Uterus (tissue), 4 donors: ENCODE results near the gene RTL1. TPM values are rescaled to one million over a fixed set of nuclear protein-coding genes. Genes with fewer than 3 reads are reported as not detected.

Experiments
- DNase-seq, 2 donors: peaks; one replicate each; pipeline ENCODE4 v3.0.0-alpha.2; 2019 to 2020
- H3K27ac ChIP-seq, 2 donors: fragments of 200-600 bp; sonication (generic); 1 replicate in 1 of 2; 2 replicates in 1 of 2; pipeline ENCODE4 v1.5.1; 2016 to 2018
- H3K27me3 ChIP-seq, 2 donors: fragments of 200-600 bp; sonication (generic); one replicate each; pipeline ENCODE4 v1.5.1; 2018 to 2019; ENCODE audit warnings: control low read depth in 1 of 2
- H3K36me3 ChIP-seq, 2 donors: fragments of 200-600 bp; sonication (generic); one replicate each; pipeline ENCODE4 v1.5.1; 2019; ENCODE audit warnings: control low read depth in 1 of 2
- H3K4me1 ChIP-seq, 2 donors: fragments of 200-600 bp; sonication (generic); one replicate each; pipeline ENCODE4 v1.5.1; 2018 to 2019; ENCODE audit warnings: control low read depth in 1 of 2
- H3K4me3 ChIP-seq, 2 donors: fragments of 200-600 bp; sonication (generic); 1 replicate in 1 of 2; 2 replicates in 1 of 2; pipeline ENCODE4 v1.5.1; 2018 to 2019; ENCODE audit warnings: mild to moderate bottlenecking in 1 of 2
- H3K9me3 ChIP-seq, 2 donors: fragments of 200-600 bp; sonication (generic); one replicate each; pipeline ENCODE4 v1.5.1; 2019; ENCODE audit warnings: control low read depth in 1 of 2
- CTCF ChIP-seq, 4 experiments: fragments of 200-600 bp in 2 of 4; fragments of 450-650 bp in 2 of 4; sonication (generic) in 2 of 4; IDR thresholded peaks; one replicate each; pipeline ENCODE4 v1.5.1; 2016 to 2019; ENCODE audit warnings: antibody characterized with exemption in 4 of 4, mild to moderate bottlenecking in 2 of 4, moderate library complexity in 1 of 4
- POLR2A ChIP-seq, 2 donors: fragments of 450-650 bp; IDR thresholded peaks; one replicate each; pipeline ENCODE4 v1.6.1; 2016; ENCODE audit warnings: antibody characterized with exemption in 2 of 2, mild to moderate bottlenecking in 1 of 2, moderate library complexity in 1 of 2
- intact Hi-C: fragments of 100-400 bp; cut with DNase I; formaldehyde crosslinking; loops from one replicate; pipeline ENCODE4 v1.15.1; 2023; ENCODE audit warnings: low total_unique reads
- total RNA-seq, 4 donors: library from RNA; depleted of rRNA in 3 of 4; stranded (reverse); fragments of >200 nt in 3 of 4; gene quantifications; one replicate each; pipeline versions ENCODE4 v1.1.0 to v1.2.4, GENCODE V29; 2014 to 2023
- donor health status: DM: yes; HTN: yes; CAD: no.

RTL1 gene
- total RNA-seq, 4 donors from 2014 or later: 0.21 TPM; not detected in 3

- H3K4me3 ChIP-seq: no peak overlapping the region
- intact Hi-C loops: no loop called here
- no peak for DNase-seq
- no peaks in the 10 kb centered on the region for H3K27me3 ChIP-seq
- no peaks in the 10 kb centered on the region for H3K9me3 ChIP-seq
- no peaks in the 10 kb centered on the region for H3K4me1 ChIP-seq
- H3K27ac ChIP-seq: no peak overlapping the region
- TF ChIP-seq POLR2A (IDR thresholded peaks at IDR 0.05) (no peak), CTCF (IDR thresholded peaks at IDR 0.05) (no peak)
- H3K36me3 ChIP-seq: no peaks in the 10 kb centered on the region
Measured at GRCh38 chr14:100878271-100879146, 25.0 kb downstream of the RTL1 start.

- Histone ChIP-seq H3K27me3 (no peaks in the 10 kb centered on the region), H3K9me3 (no peaks in the 10 kb centered on the region), H3K4me1 (no peaks in the 10 kb centered on the region), H3K27ac (no peak overlapping the region), H3K4me3 (no peak overlapping the region), H3K36me3 (no peaks in the 10 kb centered on the region)
- intact Hi-C loops: no loop called here
- DNase-seq: no peak
- TF ChIP-seq CTCF (IDR thresholded peaks at IDR 0.05) (no peak), POLR2A (IDR thresholded peaks at IDR 0.05) (no peak)
Measured at GRCh38 chr14:100875861-100876590, 27.5 kb downstream of the RTL1 start.

- no peak for DNase-seq
Measured at GRCh38 chr14:100875126-100875525, 28.4 kb downstream of the RTL1 start.

GRCh38 chr14:100874411-100875091, 29.0 kb downstream of the RTL1 start:
- Histone ChIP-seq H3K27ac (no peak overlapping the region), H3K27me3 (no peaks in the 10 kb centered on the region), H3K4me1 (no peaks in the 10 kb centered on the region), H3K9me3 (no peaks in the 10 kb centered on the region), H3K4me3 (no peak overlapping the region), H3K36me3 (no peaks in the 10 kb centered on the region)
- DNase-seq: no peak
- intact Hi-C loops: no loop called here
- TF ChIP-seq POLR2A (IDR thresholded peaks at IDR 0.05) (no peak), CTCF (IDR thresholded peaks at IDR 0.05) (no peak)

More at GRCh38 chr14:100875126-100875525, 28.4 kb downstream of the RTL1 start:
- intact Hi-C loops: no loop called here
- Histone ChIP-seq H3K4me3 (no peak overlapping the region), H3K9me3 (no peaks in the 10 kb centered on the region), H3K27me3 (no peaks in the 10 kb centered on the region), H3K4me1 (no peaks in the 10 kb centered on the region), H3K27ac (no peak overlapping the region), H3K36me3 (no peaks in the 10 kb centered on the region)
- TF ChIP-seq CTCF (IDR thresholded peaks at IDR 0.05) (no peak), POLR2A (IDR thresholded peaks at IDR 0.05) (no peak)
